PC-9 (cell line): ENCODE data around the gene LRRC8C. TPM values are rescaled to one million over a fixed set of nuclear protein-coding genes. Genes with fewer than 3 reads are reported as not detected.

Experiments
- BruUV-seq: library from RNA; stranded (reverse); fragments of 400-500 nt; replicated peaks from 2 replicates; lab custom pipeline; 2021; lab: Mats Ljungman, UMichigan
- CTCF ChIA-PET: fragments of 300-600 bp; sonication (Branson Sonifier 250); formaldehyde crosslinking; loops from one replicate; lab custom pipeline; 2022; ENCODE audit warnings: antibody characterized with exemption; lab: Charles Lee
- POLR2A ChIA-PET: fragments of 300-600 bp; sonication (Branson Sonifier 250); formaldehyde crosslinking; loops from one replicate; lab custom pipeline; 2022; ENCODE audit warnings: antibody characterized with exemption; ENCODE audit not compliant: unreplicated experiment; lab: Charles Lee
- DNase-seq, 2 experiments: peaks; one replicate each; pipeline versions ENCODE4 v3.0.0 to v3.0.0-alpha.2; 2015 to 2022; ENCODE audit warnings: mixed read lengths in 1 of 2
- H2AFZ ChIP-seq: fragments of 200-600 bp; sonication (generic); 2 replicates; pipeline ENCODE4 v1.8.1; 2017; ENCODE audit warnings: antibody characterized with exemption
- H3F3A ChIP-seq: fragments of 200-600 bp; sonication (generic); 2 replicates; pipeline ENCODE4 v1.8.1; 2017; ENCODE audit warnings: antibody characterized with exemption, mild to moderate bottlenecking, low read depth; ENCODE audit not compliant: insufficient read depth
- H3K27ac ChIP-seq: fragments of 200-600 bp; sonication (generic); 2 replicates; pipeline ENCODE4 v1.6.1; 2016; ENCODE audit warnings: mixed run types
- H3K27me3 ChIP-seq: fragments of 200-600 bp; sonication (generic); 2 replicates; pipeline ENCODE4 v1.6.1; 2016; ENCODE audit warnings: low read depth, mixed run types; ENCODE audit not compliant: insufficient read depth
- H3K36me3 ChIP-seq: fragments of 200-600 bp; sonication (generic); 2 replicates; pipeline ENCODE4 v1.6.1; 2016; ENCODE audit warnings: low read depth, mixed run types
- H3K4me1 ChIP-seq: fragments of 200-600 bp; sonication (generic); replicated peaks from 2 replicates; pipeline ENCODE4 v1.6.1; 2016; ENCODE audit warnings: mixed run types; ENCODE audit not compliant: insufficient read depth
- H3K4me2 ChIP-seq: fragments of 200-600 bp; sonication (generic); 2 replicates; pipeline ENCODE4 v1.6.1; 2017; ENCODE audit warnings: mixed run types
- H3K4me3 ChIP-seq: fragments of 200-600 bp; sonication (generic); 2 replicates; pipeline ENCODE4 v1.6.1; 2016; ENCODE audit warnings: mixed run types
- H3K79me2 ChIP-seq: fragments of 200-600 bp; sonication (generic); 2 replicates; pipeline ENCODE4 v1.6.1; 2017; ENCODE audit warnings: low read depth, mixed run types
- H3K9me2 ChIP-seq: fragments of 200-600 bp; sonication (generic); 2 replicates; pipeline ENCODE4 v1.8.1; 2017; ENCODE audit warnings: mild to moderate bottlenecking; ENCODE audit not compliant: insufficient read depth
- H3K9me3 ChIP-seq: fragments of 200-600 bp; sonication (generic); 2 replicates; pipeline ENCODE4 v1.8.1; 2016; ENCODE audit warnings: low read depth; ENCODE audit not compliant: insufficient read depth
- H4K20me1 ChIP-seq: fragments of 200-600 bp; sonication (generic); 2 replicates; pipeline ENCODE4 v1.8.1; 2017; ENCODE audit not compliant: insufficient read depth
- EZH2 ChIP-seq: fragments of 200-600 bp; sonication (generic); IDR thresholded peaks from 2 replicates; pipeline ENCODE4 v1.8.0; 2017; ENCODE audit warnings: antibody characterized with exemption, low read depth
- intact Hi-C: fragments of 100-400 bp; cut with micrococcal nuclease; formaldehyde crosslinking; loops from one replicate; pipeline ENCODE4 v1.10.0; 2022; ENCODE audit not compliant: unreplicated experiment
- total RNA-seq: library from RNA; stranded (reverse); gene quantifications from 2 replicates; pipeline ENCODE4 v1.2.3, GENCODE V29; 2021
- TF ChIP-seq, protein P1 (sequence below): fragments of 200-600 bp; sonication (generic); conservative IDR thresholded peaks from 2 replicates; pipeline ENCODE4 v1.6.1; 2017; ENCODE audit warnings: mixed run types, antibody characterized with exemption, mild to moderate bottlenecking, moderate library complexity

Gene LRRC8C
- total RNA-seq, 1 experiment from 2014 or later = 2.2 TPM

DNA sequence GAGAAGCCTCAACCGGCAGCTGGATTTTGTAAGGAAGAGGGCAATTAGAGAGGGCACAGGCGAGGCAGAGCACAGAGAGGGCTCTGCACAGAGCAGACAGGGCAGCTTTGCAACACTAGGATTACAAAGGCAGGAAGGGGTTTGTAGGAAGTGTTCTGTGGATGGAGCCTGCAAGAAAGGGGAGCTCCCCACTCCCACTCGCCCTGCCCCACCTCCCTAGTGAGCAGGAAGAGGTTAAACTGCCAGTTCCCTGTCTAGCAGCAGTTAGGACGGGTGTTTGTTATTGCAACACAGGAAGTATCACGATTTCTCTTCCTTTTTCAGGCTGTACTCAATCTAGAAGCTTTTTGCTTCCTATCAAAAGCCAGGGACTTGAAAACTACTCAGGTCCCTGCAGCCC is 124.6 kb downstream of the LRRC8C start:
- Histone ChIP-seq H3K27me3 (no peaks in the 10 kb centered on the region), H2AFZ (peak overlapping the region; percentile 53), H3K4me1 (no peaks in the 10 kb centered on the region), H3K9me3 (no peaks in the 10 kb centered on the region), H3F3A (no peaks in the 10 kb centered on the region), H3K36me3 (no peaks in the 10 kb centered on the region), H3K79me2 (no peaks in the 10 kb centered on the region), H3K4me3 (no peak overlapping the region), H3K9me2 (no peaks in the 10 kb centered on the region), H3K4me2 (peak overlapping the region; percentile 34), H4K20me1 (no peaks in the 10 kb centered on the region), H3K27ac (no peak overlapping the region)
- CTCF ChIA-PET = no interaction called here
- no TSS peak for BruUV-seq
- TF ChIP-seq EZH2 = no peak
- TF ChIP-seq, protein P1, sequence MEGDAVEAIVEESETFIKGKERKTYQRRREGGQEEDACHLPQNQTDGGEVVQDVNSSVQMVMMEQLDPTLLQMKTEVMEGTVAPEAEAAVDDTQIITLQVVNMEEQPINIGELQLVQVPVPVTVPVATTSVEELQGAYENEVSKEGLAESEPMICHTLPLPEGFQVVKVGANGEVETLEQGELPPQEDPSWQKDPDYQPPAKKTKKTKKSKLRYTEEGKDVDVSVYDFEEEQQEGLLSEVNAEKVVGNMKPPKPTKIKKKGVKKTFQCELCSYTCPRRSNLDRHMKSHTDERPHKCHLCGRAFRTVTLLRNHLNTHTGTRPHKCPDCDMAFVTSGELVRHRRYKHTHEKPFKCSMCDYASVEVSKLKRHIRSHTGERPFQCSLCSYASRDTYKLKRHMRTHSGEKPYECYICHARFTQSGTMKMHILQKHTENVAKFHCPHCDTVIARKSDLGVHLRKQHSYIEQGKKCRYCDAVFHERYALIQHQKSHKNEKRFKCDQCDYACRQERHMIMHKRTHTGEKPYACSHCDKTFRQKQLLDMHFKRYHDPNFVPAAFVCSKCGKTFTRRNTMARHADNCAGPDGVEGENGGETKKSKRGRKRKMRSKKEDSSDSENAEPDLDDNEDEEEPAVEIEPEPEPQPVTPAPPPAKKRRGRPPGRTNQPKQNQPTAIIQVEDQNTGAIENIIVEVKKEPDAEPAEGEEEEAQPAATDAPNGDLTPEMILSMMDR = no peak
- no peak for DNase-seq
- intact Hi-C loops = no loop called here
- POLR2A ChIA-PET = no interaction called here

DNA sequence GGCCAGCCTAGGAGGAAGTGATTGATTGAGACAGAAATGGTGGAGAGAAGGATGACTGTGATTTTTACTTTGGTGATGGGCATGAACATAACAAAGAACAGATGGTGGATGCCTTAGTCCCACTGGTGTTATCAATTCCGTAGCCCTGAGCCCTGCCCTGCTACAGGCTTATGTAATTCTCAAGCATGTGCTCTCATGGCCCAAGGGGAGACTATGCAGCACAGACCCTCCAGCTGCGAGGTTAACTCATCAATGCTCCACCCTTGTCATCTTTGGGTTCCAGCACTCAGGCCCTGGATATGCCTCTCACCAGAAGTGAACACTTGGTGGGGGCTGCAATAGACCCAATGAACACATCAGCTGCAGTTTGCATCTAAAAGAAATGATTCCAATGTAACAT is 125.2 kb downstream of the LRRC8C start:
- no TSS peak for BruUV-seq

DNA sequence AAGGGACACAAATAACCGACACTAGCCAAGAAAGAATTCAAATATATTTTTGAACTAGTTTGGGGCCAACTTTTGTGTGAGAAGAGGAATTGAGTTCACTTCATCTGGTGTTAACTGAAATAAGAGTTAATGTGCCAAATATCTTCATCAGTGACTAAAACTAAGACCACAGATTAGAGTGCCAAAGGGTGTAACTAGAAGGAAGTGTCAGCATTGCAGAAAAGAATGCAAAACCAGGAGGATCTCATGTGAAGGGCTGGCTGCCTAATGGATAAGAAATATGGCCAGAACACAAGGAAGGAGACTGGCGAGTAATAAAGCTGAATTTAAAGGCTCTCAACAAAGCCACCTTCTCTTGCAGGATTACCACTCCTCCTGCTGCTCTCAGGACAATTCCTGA is 126.1 kb downstream of the LRRC8C start:
- H3K4me3 ChIP-seq = no peak overlapping the region
- no peaks in the 10 kb centered on the region for H4K20me1 ChIP-seq
- no peaks in the 10 kb centered on the region for H3F3A ChIP-seq
- H3K27me3 ChIP-seq = no peaks in the 10 kb centered on the region
- H3K4me1 ChIP-seq = peaks cover 5% of the 10 kb centered on the region
- H3K27ac ChIP-seq = no peak overlapping the region
- TF ChIP-seq EZH2 = no peak
- TF ChIP-seq, protein P1 = no peak
- intact Hi-C loops = no loop called here
- DNase-seq = no peak
- H3K9me3 ChIP-seq = no peaks in the 10 kb centered on the region
- H3K4me2 ChIP-seq = no peak overlapping the region
- H3K9me2 ChIP-seq = no peaks in the 10 kb centered on the region
- no peaks in the 10 kb centered on the region for H3K36me3 ChIP-seq
- BruUV-seq = no TSS peak
- ChIA-PET CTCF (interaction anchor here (0.6 kb wide), 1 partner anchor 57 kb away, joined by 3 read pairs; no protein-coding TSS in a partner anchor), POLR2A (no interaction called here)
- H3K79me2 ChIP-seq = no peaks in the 10 kb centered on the region
- H2AFZ ChIP-seq = no peak overlapping the region

More for the DNA sequence above, 125.2 kb downstream of the LRRC8C start:
- Histone ChIP-seq H4K20me1 (no peaks in the 10 kb centered on the region), H3K4me1 (peaks cover under 1% of the 10 kb centered on the region; the same call in 1 of the 2 replicates), H3K36me3 (no peaks in the 10 kb centered on the region), H3K4me2 (peak overlapping the region; percentile 34), H3K9me3 (no peaks in the 10 kb centered on the region), H2AFZ (peak overlapping the region; percentile 53; the same call in 1 of the 2 replicates), H3K79me2 (no peaks in the 10 kb centered on the region), H3K9me2 (no peaks in the 10 kb centered on the region), H3K27me3 (no peaks in the 10 kb centered on the region), H3F3A (no peaks in the 10 kb centered on the region), H3K27ac (no peak overlapping the region), H3K4me3 (no peak overlapping the region)
- POLR2A ChIA-PET = no interaction called here
- CTCF ChIA-PET = no interaction called here
- no peak for TF ChIP-seq EZH2
- TF ChIP-seq, protein P1 = no peak
- DNase-seq = no peak
- intact Hi-C loops = no loop called here
